Activated CD8-positive, alpha-beta T cell treated with anti-CD3 and anti-CD28 coated beads, Interleukin-2, amount 10 ng/mL, durations not matched to agents 7 days and 5 days (primary cell): ENCODE data around the gene FUNDC2. TPM values are rescaled to one million over a fixed set of nuclear protein-coding genes. Genes with fewer than 3 reads are reported as not detected.
"Not testable (repeated sequence)": the region's sequence is repeated elsewhere in the genome, so short reads cannot be mapped to it uniquely, and the experiment has no call there.

Source experiments
- ATAC-seq: fragments of 150-1000 bp; cut with Tn5 transposase; one replicate; pipeline ENCODE4 v1.10.0; 2021; ENCODE audit warnings: moderate library complexity
- CTCF ChIA-PET: fragments of 350-600 bp; sonication (Branson Sonifier 250); formaldehyde crosslinking; loops from one replicate; lab custom pipeline; 2021; ENCODE audit warnings: antibody characterized with exemption; lab: Charles Lee
- POLR2A ChIA-PET: fragments of 350-600 bp; sonication (Branson Sonifier 250); formaldehyde crosslinking; loops from one replicate; lab custom pipeline; 2021; ENCODE audit warnings: antibody characterized with exemption; lab: Charles Lee
- DNase-seq: peaks from one replicate; pipeline ENCODE4 v3.0.0-alpha.2; 2020
- H3K27ac Mint-ChIP-seq: one replicate; pipeline ENCODE4 v1.8.0; 2021; ENCODE audit warnings: mild to moderate bottlenecking, mixed read lengths
- H3K27me3 Mint-ChIP-seq: one replicate; pipeline ENCODE4 v1.8.0; 2021; ENCODE audit warnings: low read depth, mixed read lengths
- H3K36me3 Mint-ChIP-seq: one replicate; pipeline ENCODE4 v1.8.0; 2021; ENCODE audit warnings: low read depth, mixed read lengths
- H3K4me1 Mint-ChIP-seq: one replicate; pipeline ENCODE4 v1.8.0; 2021; ENCODE audit warnings: low read depth, mixed read lengths
- H3K4me3 Mint-ChIP-seq: one replicate; pipeline ENCODE4 v1.8.0; 2021; ENCODE audit warnings: mild to moderate bottlenecking, mixed read lengths
- H3K9me3 Mint-ChIP-seq: one replicate; pipeline ENCODE4 v1.8.0; 2022; ENCODE audit warnings: mixed read lengths; ENCODE audit not compliant: insufficient read depth
- total RNA-seq, 2 experiments: library from RNA; stranded (reverse); gene quantifications; one replicate each; pipeline ENCODE4 v1.2.3, GENCODE V29; 2021

The FUNDC2 gene
- total RNA-seq, 2 experiments from 2014 or later, result 49.3 to 51.7 TPM

- CTCF ChIA-PET, result no interaction called here
- H3K27me3 Mint-ChIP-seq, result peaks cover 4% of the 10 kb centered on the region
- ATAC-seq, result no peak
- H3K36me3 Mint-ChIP-seq, result no peaks in the 10 kb centered on the region
- H3K9me3 Mint-ChIP-seq, result no peaks in the 10 kb centered on the region
- H3K4me3 Mint-ChIP-seq, result no peak overlapping the region
- H3K27ac Mint-ChIP-seq, result no peak overlapping the region
- no peaks in the 10 kb centered on the region for H3K4me1 Mint-ChIP-seq
- no peak for DNase-seq
- POLR2A ChIA-PET, result no interaction called here
Observed at GRCh38 chrX:154998204-154998880, 28.3 kb upstream of the FUNDC2 start.

GRCh38 chrX:155000841-155001240 lies 25.8 kb upstream of the FUNDC2 start:
- no peak overlapping the region for H3K27ac Mint-ChIP-seq
- H3K9me3 Mint-ChIP-seq, result no peaks in the 10 kb centered on the region
- H3K4me3 Mint-ChIP-seq, result no peak overlapping the region
- DNase-seq (no peak), ATAC-seq (no peak)
- POLR2A ChIA-PET, result no interaction called here
- no peaks in the 10 kb centered on the region for H3K4me1 Mint-ChIP-seq
- H3K36me3 Mint-ChIP-seq, result no peaks in the 10 kb centered on the region
- H3K27me3 Mint-ChIP-seq, result peaks cover 6% of the 10 kb centered on the region
- CTCF ChIA-PET, result no interaction called here

GRCh38 chrX:155001873-155002272 lies 24.8 kb upstream of the FUNDC2 start:
- ATAC-seq (no peak), DNase-seq (no peak)
- H3K36me3 Mint-ChIP-seq, result no peaks in the 10 kb centered on the region
- no peak overlapping the region for H3K27ac Mint-ChIP-seq
- peaks cover 6% of the 10 kb centered on the region for H3K27me3 Mint-ChIP-seq
- ChIA-PET CTCF (no interaction called here), POLR2A (no interaction called here)
- H3K4me1 Mint-ChIP-seq, result no peaks in the 10 kb centered on the region
- H3K9me3 Mint-ChIP-seq, result no peaks in the 10 kb centered on the region
- H3K4me3 Mint-ChIP-seq, result no peak overlapping the region

GRCh38 chrX:155005190-155005589 lies 21.5 kb upstream of the FUNDC2 start:
- H3K4me1 Mint-ChIP-seq, result no peaks in the 10 kb centered on the region
- ChIA-PET CTCF (no interaction called here), POLR2A (no interaction called here)
- H3K36me3 Mint-ChIP-seq, result no peaks in the 10 kb centered on the region
- no peaks in the 10 kb centered on the region for H3K9me3 Mint-ChIP-seq
- DNase-seq (no peak), ATAC-seq (no peak)
- no peak overlapping the region for H3K27ac Mint-ChIP-seq
- H3K4me3 Mint-ChIP-seq, result no peak overlapping the region
- H3K27me3 Mint-ChIP-seq, result peaks cover 3% of the 10 kb centered on the region

- H3K36me3 Mint-ChIP-seq, DNase-seq, ATAC-seq, H3K27ac Mint-ChIP-seq, H3K27me3 Mint-ChIP-seq, H3K4me1 Mint-ChIP-seq, H3K9me3 Mint-ChIP-seq, H3K4me3 Mint-ChIP-seq, CTCF ChIA-PET, POLR2A ChIA-PET: not testable (repeated sequence)
Observed at GRCh38 chrX:155006379-155006778, 20.3 kb upstream of the FUNDC2 start.

GRCh38 chrX:155006913-155007671 lies 19.6 kb upstream of the FUNDC2 start:
- H3K4me3 Mint-ChIP-seq, POLR2A ChIA-PET, CTCF ChIA-PET, H3K27me3 Mint-ChIP-seq, H3K9me3 Mint-ChIP-seq, H3K36me3 Mint-ChIP-seq, DNase-seq, H3K27ac Mint-ChIP-seq, H3K4me1 Mint-ChIP-seq, ATAC-seq: not testable (repeated sequence)

GRCh38 chrX:155008578-155008977 lies 18.1 kb upstream of the FUNDC2 start:
- ATAC-seq, H3K4me3 Mint-ChIP-seq, CTCF ChIA-PET, H3K27me3 Mint-ChIP-seq, H3K9me3 Mint-ChIP-seq, DNase-seq, H3K4me1 Mint-ChIP-seq, H3K36me3 Mint-ChIP-seq, POLR2A ChIA-PET, H3K27ac Mint-ChIP-seq: not testable (repeated sequence)

- CTCF ChIA-PET, result no interaction called here
- Mint-ChIP-seq H3K27ac (no peak overlapping the region), H3K4me3 (no peak overlapping the region), H3K36me3 (no peaks in the 10 kb centered on the region), H3K27me3 (peaks cover 2% of the 10 kb centered on the region), H3K9me3 (no peaks in the 10 kb centered on the region), H3K4me1 (no peaks in the 10 kb centered on the region)
- POLR2A ChIA-PET, result no interaction called here
- DNase-seq (no peak), ATAC-seq (no peak)
Observed at GRCh38 chrX:155009994-155010472, 16.6 kb upstream of the FUNDC2 start.

GRCh38 chrX:155020591-155020990 lies 6.1 kb upstream of the FUNDC2 start:
- Mint-ChIP-seq H3K27ac (no peak overlapping the region), H3K27me3 (peaks cover 12% of the 10 kb centered on the region), H3K4me3 (no peak overlapping the region), H3K36me3 (no peaks in the 10 kb centered on the region), H3K4me1 (no peaks in the 10 kb centered on the region), H3K9me3 (no peaks in the 10 kb centered on the region)
- ChIA-PET POLR2A (no interaction called here), CTCF (no interaction called here)
- no peak for DNase-seq
- ATAC-seq, result no peak

- H3K9me3 Mint-ChIP-seq, result no peaks in the 10 kb centered on the region
- CTCF ChIA-PET, result no interaction called here
- no peak for ATAC-seq
- H3K4me3 Mint-ChIP-seq, result no peak within 1 kb of the TSS
- no peaks in the 10 kb centered on the region for H3K4me1 Mint-ChIP-seq
- H3K27ac Mint-ChIP-seq, result no peak within 1 kb of the TSS
- no peaks in the 10 kb centered on the region for H3K36me3 Mint-ChIP-seq
- no peak for DNase-seq
- peaks cover 12% of the 10 kb centered on the region for H3K27me3 Mint-ChIP-seq
- POLR2A ChIA-PET, result no interaction called here
Observed at GRCh38 chrX:155022585-155022984, 4.1 kb upstream of the FUNDC2 start, which contains the start of gene F8. TSS of gene F8 (minus strand) at chrX:155022723. CDS start at chrX:155022552, 171 bp downstream.

- CTCF ChIA-PET, result no interaction called here
Observed at GRCh38 chrX:155023907-155024833, 2.5 kb upstream of the FUNDC2 start.

More at GRCh38 chrX:155023907-155024833, 2.5 kb upstream of the FUNDC2 start:
- peak overlapping the region; percentile 27 for H3K27ac Mint-ChIP-seq
- DNase-seq, result no peak
- no peak for ATAC-seq
- H3K27me3 Mint-ChIP-seq, result peaks cover 12% of the 10 kb centered on the region
- H3K9me3 Mint-ChIP-seq, result no peaks in the 10 kb centered on the region
- no peaks in the 10 kb centered on the region for H3K36me3 Mint-ChIP-seq
- no peak overlapping the region for H3K4me3 Mint-ChIP-seq
- H3K4me1 Mint-ChIP-seq, result peaks cover 11% of the 10 kb centered on the region
- POLR2A ChIA-PET, result no interaction called here
